ENCODE results near the gene CCN5.

CCN5 gene

GRCh38 chr20:44709380-44709779 lies 5.8 kb upstream of the CCN5 start:
- DNase-seq (ENCODE audit: low read depth) = no peak
- no peak overlapping the region for H3K4me3 ChIP-seq (ENCODE audit: low read length)
- TF ChIP-seq, protein P1, sequence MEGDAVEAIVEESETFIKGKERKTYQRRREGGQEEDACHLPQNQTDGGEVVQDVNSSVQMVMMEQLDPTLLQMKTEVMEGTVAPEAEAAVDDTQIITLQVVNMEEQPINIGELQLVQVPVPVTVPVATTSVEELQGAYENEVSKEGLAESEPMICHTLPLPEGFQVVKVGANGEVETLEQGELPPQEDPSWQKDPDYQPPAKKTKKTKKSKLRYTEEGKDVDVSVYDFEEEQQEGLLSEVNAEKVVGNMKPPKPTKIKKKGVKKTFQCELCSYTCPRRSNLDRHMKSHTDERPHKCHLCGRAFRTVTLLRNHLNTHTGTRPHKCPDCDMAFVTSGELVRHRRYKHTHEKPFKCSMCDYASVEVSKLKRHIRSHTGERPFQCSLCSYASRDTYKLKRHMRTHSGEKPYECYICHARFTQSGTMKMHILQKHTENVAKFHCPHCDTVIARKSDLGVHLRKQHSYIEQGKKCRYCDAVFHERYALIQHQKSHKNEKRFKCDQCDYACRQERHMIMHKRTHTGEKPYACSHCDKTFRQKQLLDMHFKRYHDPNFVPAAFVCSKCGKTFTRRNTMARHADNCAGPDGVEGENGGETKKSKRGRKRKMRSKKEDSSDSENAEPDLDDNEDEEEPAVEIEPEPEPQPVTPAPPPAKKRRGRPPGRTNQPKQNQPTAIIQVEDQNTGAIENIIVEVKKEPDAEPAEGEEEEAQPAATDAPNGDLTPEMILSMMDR (IDR thresholded peaks at IDR 0.05; ENCODE audit: insufficient read depth, low read depth, low read length, missing control alignments) = no peak

- no peak overlapping the region for H3K4me3 ChIP-seq (ENCODE audit: low read length)
- TF ChIP-seq, protein P1 (IDR thresholded peaks at IDR 0.05; ENCODE audit: insufficient read depth, low read depth, low read length, missing control alignments) = no peak
- DNase-seq (ENCODE audit: low read depth) = no peak
Observed at GRCh38 chr20:44709797-44710196, 5.4 kb upstream of the CCN5 start.

DNA sequence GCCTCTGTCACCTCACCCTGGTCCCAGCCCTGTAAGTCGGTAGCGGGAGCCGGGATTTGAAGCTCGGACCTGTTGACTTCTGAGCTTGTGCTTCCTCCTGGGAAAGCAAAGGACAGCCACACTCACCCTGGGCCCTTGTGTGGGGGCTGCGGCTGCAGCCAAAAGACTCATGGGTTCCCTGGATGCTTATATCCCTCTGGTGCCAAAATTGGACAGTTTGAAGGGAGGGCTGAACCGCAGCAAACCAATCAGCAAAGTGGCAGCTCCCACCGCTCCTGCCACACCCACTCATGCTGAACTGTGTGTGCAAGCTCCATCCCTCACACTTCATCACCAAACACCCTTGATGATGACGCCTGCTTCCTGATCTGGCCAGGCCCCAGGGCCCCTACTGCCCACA lies 3.9 kb upstream of the CCN5 start:
- TF ChIP-seq, protein P1 (IDR thresholded peaks at IDR 0.05; ENCODE audit: insufficient read depth, low read depth, low read length, missing control alignments) = no peak
- H3K4me3 ChIP-seq (ENCODE audit: low read length) = no peak overlapping the region
- DNase-seq (ENCODE audit: low read depth) = no peak

DNA sequence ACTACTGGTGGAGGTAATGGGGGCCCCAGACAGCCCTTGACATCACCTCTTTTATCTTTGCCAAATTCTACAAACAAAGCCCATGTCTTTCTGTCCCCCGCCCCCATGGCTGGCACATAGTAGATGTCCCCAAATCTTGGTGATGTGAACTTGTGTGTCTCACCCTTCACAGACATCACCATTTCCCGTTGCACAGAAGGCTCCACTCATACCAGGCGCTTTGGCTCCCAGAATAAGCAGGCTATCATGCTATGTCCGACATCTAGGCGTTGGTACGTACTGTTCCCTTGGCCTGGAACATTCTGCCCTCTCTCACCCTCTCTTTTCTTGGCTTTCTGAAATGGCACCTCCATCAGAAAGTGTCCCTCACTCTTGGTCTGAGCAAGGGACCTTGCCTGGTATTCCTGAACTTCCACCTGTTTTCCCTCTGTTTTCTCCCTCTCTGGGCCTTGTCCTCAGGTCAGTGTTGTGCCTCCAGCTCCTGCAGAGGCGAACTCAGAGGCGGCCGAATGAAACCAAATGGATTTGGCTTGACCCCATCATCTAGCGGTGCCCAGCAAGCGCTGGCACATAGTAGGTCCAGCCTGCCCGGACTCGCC lies 968 bp upstream of the CCN5 start:
- TF ChIP-seq, protein P1 (IDR thresholded peaks at IDR 0.05; ENCODE audit: insufficient read depth, low read depth, low read length, missing control alignments) = no peak
- DNase-seq (ENCODE audit: low read depth) = no peak
- H3K4me3 ChIP-seq (ENCODE audit: low read length) = no peak overlapping the region

- TF ChIP-seq, protein P1 (IDR thresholded peaks at IDR 0.05; ENCODE audit: insufficient read depth, low read depth, low read length, missing control alignments) = no peak
- DNase-seq (ENCODE audit: low read depth) = no peak
- no peak overlapping the region for H3K4me3 ChIP-seq (ENCODE audit: low read length)
Observed at GRCh38 chr20:44715499-44716308, 535 bp downstream of the CCN5 start.

DNA sequence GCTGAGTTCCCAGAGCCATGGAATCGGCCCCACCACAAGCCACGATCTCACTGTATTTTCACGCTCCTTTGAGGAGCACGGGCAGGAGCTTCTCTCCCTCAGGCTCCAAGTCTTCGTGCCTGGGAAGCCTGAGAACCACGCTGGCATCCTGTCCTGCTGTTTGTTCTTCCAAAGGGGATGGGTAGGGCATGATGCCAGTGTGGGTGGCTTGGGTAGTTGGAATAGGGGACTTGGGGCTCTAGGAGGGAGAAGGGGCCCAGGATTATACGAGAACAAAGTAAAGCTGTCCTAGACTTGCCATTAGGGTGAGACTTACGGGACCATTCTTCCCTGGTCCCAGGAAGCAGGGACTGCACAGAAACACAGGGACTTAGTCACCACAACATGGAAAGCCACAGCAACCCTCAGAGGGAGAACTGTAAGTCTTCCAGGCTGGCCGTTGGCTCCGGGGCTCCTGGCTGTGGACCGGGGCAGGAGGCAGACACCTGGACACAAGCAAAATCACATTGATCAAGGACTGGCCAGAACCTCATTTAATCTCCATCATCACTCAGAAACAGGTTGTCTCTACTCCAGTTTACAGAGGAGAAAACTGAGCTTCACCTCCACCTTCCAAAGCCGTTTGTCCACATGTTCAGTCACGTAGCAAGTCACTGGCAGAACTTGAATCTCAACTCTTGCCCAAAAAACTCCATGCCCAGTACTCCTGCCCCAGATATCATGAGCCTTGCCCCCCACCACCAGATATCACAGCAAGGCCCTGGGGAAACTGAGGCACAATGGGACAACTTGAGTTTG lies 1.3 kb downstream of the CCN5 start:
- TF ChIP-seq, protein P1 (IDR thresholded peaks at IDR 0.05; ENCODE audit: insufficient read depth, low read depth, low read length, missing control alignments) = no peak
- DNase-seq (ENCODE audit: low read depth) = peak; percentile 54
- no peak overlapping the region for H3K4me3 ChIP-seq (ENCODE audit: low read length)

Measured in epithelial cell of esophagus (primary cell).